Measurements from ENCODE around the gene NPY4R2. TPM values are rescaled to one million over a fixed set of nuclear protein-coding genes. Genes with fewer than 3 reads are reported as not detected.
"Not testable (repeated sequence)": the region's sequence is repeated elsewhere in the genome, so short reads cannot be mapped to it uniquely, and the experiment has no call there.

Gene NPY4R2
- total RNA-seq (not detected in 2 replicates), polyA plus RNA-seq (not detected in 2 replicates), polyA minus RNA-seq (not detected in 2 replicates), Bru-seq, nascent RNA (not detected), BruChase-seq, experiment 1, labeled RNA remaining after a 6-hour chase (not detected), BruChase-seq, experiment 2, labeled RNA remaining after a 2-hour chase (not detected)
- polyA plus RNA-seq (2011; cell fraction: cytosol; rRNA removed): not detected in 2 replicates
- not detected in 2 replicates for polyA plus RNA-seq (2011; cell fraction: nucleus; rRNA removed)
- not detected in 2 replicates for polyA plus RNA-seq (2012)
- 1.4 TPM for polyA minus RNA-seq (2011; cell fraction: cytosol; rRNA and poly(A)+ RNA removed)
- not detected in 2 replicates for polyA minus RNA-seq (2011; cell fraction: nucleus; rRNA and poly(A)+ RNA removed)
- long read RNA-seq: 0 reads

- H3K9ac ChIP-seq (replicated peaks; ENCODE audit: extremely low read depth, insufficient read depth, low read length); BruUV-seq (replicated peaks); CTCF ChIA-PET; H3K9me1 ChIP-seq (replicated peaks; ENCODE audit: control insufficient read depth, extremely low read depth, insufficient read depth, low read length); H3K27ac ChIP-seq (ENCODE audit: insufficient read depth, low read depth, low read length); H3K36me3 ChIP-seq (ENCODE audit: control insufficient read depth in 2 of 2, extremely low read depth in 1 of 2, insufficient read depth in 2 of 2, low read length in 2 of 2); H4K20me1 ChIP-seq (replicated peaks; ENCODE audit: control insufficient read depth, extremely low read depth, insufficient read depth, low read length); H3K4me2 ChIP-seq (ENCODE audit: insufficient read depth, low read length); H3K27me3 ChIP-seq (ENCODE audit: control insufficient read depth in 2 of 2, insufficient read depth in 2 of 2, low read length in 2 of 2); FAIRE-seq; dilution Hi-C loops (cut with MboI; ENCODE audit: extremely low pct_ligation_motif_present, low sequenced_read_pairs); DNase-seq (ENCODE audit: low read depth, low spot score); H3K9me3 ChIP-seq (replicated peaks; ENCODE audit: control insufficient read depth, insufficient read depth, low read length); H3K4me1 ChIP-seq (ENCODE audit: control insufficient read depth, extremely low read depth, insufficient read depth, low read length); H2AFZ ChIP-seq (ENCODE audit: low read depth, low read length); intact Hi-C loops (cut with micrococcal nuclease); H3K79me2 ChIP-seq (ENCODE audit: control insufficient read depth, insufficient read depth, low read length); POLR2A ChIA-PET; H3K4me3 ChIP-seq (replicated peaks in 1 of 3; ENCODE audit: insufficient read depth in 1 of 3, low read depth in 1 of 3, low read length in 3 of 3): not testable (repeated sequence)
Measured at GRCh38 chr10:47918475-47918874, at the start of gene NPY4R2. Gene NPY4R2 (plus strand): TSS chr10:47918662. CDS start chr10:47921988, 3,326 bp downstream.

GRCh38 chr10:47870887-47871286 is 47.6 kb upstream of the NPY4R2 start:
- H3K4me3 ChIP-seq (replicated peaks in 1 of 3; ENCODE audit: insufficient read depth in 1 of 3, low read depth in 1 of 3, low read length in 3 of 3); H3K9me1 ChIP-seq (replicated peaks; ENCODE audit: control insufficient read depth, extremely low read depth, insufficient read depth, low read length); BruUV-seq (replicated peaks); dilution Hi-C loops (cut with MboI; ENCODE audit: extremely low pct_ligation_motif_present, low sequenced_read_pairs); H3K79me2 ChIP-seq (ENCODE audit: control insufficient read depth, insufficient read depth, low read length); FAIRE-seq; H3K27me3 ChIP-seq (ENCODE audit: control insufficient read depth in 2 of 2, insufficient read depth in 2 of 2, low read length in 2 of 2); intact Hi-C loops (cut with micrococcal nuclease); H3K36me3 ChIP-seq (ENCODE audit: control insufficient read depth in 2 of 2, extremely low read depth in 1 of 2, insufficient read depth in 2 of 2, low read length in 2 of 2); DNase-seq (ENCODE audit: low read depth, low spot score); H3K9ac ChIP-seq (replicated peaks; ENCODE audit: extremely low read depth, insufficient read depth, low read length); H2AFZ ChIP-seq (ENCODE audit: low read depth, low read length); H3K4me1 ChIP-seq (ENCODE audit: control insufficient read depth, extremely low read depth, insufficient read depth, low read length); POLR2A ChIA-PET; CTCF ChIA-PET; H3K9me3 ChIP-seq (replicated peaks; ENCODE audit: control insufficient read depth, insufficient read depth, low read length); H3K4me2 ChIP-seq (ENCODE audit: insufficient read depth, low read length); H3K27ac ChIP-seq (ENCODE audit: insufficient read depth, low read depth, low read length); H4K20me1 ChIP-seq (replicated peaks; ENCODE audit: control insufficient read depth, extremely low read depth, insufficient read depth, low read length): not testable (repeated sequence)

- dilution Hi-C loops (cut with MboI; ENCODE audit: extremely low pct_ligation_motif_present, low sequenced_read_pairs); FAIRE-seq; BruUV-seq (replicated peaks): not testable (repeated sequence)
Measured at GRCh38 chr10:47871485-47872180, 46.8 kb upstream of the NPY4R2 start.

GRCh38 chr10:47872236-47872635 is 46.2 kb upstream of the NPY4R2 start:
- H4K20me1 ChIP-seq (replicated peaks; ENCODE audit: control insufficient read depth, extremely low read depth, insufficient read depth, low read length); H2AFZ ChIP-seq (ENCODE audit: low read depth, low read length); DNase-seq (ENCODE audit: low read depth, low spot score); CTCF ChIA-PET; dilution Hi-C loops (cut with MboI; ENCODE audit: extremely low pct_ligation_motif_present, low sequenced_read_pairs); H3K79me2 ChIP-seq (ENCODE audit: control insufficient read depth, insufficient read depth, low read length); H3K4me3 ChIP-seq (replicated peaks in 1 of 3; ENCODE audit: insufficient read depth in 1 of 3, low read depth in 1 of 3, low read length in 3 of 3); intact Hi-C loops (cut with micrococcal nuclease); H3K9ac ChIP-seq (replicated peaks; ENCODE audit: extremely low read depth, insufficient read depth, low read length); H3K9me1 ChIP-seq (replicated peaks; ENCODE audit: control insufficient read depth, extremely low read depth, insufficient read depth, low read length); H3K4me2 ChIP-seq (ENCODE audit: insufficient read depth, low read length); H3K36me3 ChIP-seq (ENCODE audit: control insufficient read depth in 2 of 2, extremely low read depth in 1 of 2, insufficient read depth in 2 of 2, low read length in 2 of 2); H3K4me1 ChIP-seq (ENCODE audit: control insufficient read depth, extremely low read depth, insufficient read depth, low read length); BruUV-seq (replicated peaks); FAIRE-seq; H3K27me3 ChIP-seq (ENCODE audit: control insufficient read depth in 2 of 2, insufficient read depth in 2 of 2, low read length in 2 of 2); H3K9me3 ChIP-seq (replicated peaks; ENCODE audit: control insufficient read depth, insufficient read depth, low read length); H3K27ac ChIP-seq (ENCODE audit: insufficient read depth, low read depth, low read length); POLR2A ChIA-PET: not testable (repeated sequence)

More at GRCh38 chr10:47871485-47872180, 46.8 kb upstream of the NPY4R2 start:
- H3K4me3 ChIP-seq (replicated peaks in 1 of 3; ENCODE audit: insufficient read depth in 1 of 3, low read depth in 1 of 3, low read length in 3 of 3); H3K9me3 ChIP-seq (replicated peaks; ENCODE audit: control insufficient read depth, insufficient read depth, low read length); H3K4me2 ChIP-seq (ENCODE audit: insufficient read depth, low read length); CTCF ChIA-PET; H3K27me3 ChIP-seq (ENCODE audit: control insufficient read depth in 2 of 2, insufficient read depth in 2 of 2, low read length in 2 of 2); H3K27ac ChIP-seq (ENCODE audit: insufficient read depth, low read depth, low read length); H3K9ac ChIP-seq (replicated peaks; ENCODE audit: extremely low read depth, insufficient read depth, low read length); H4K20me1 ChIP-seq (replicated peaks; ENCODE audit: control insufficient read depth, extremely low read depth, insufficient read depth, low read length); H3K79me2 ChIP-seq (ENCODE audit: control insufficient read depth, insufficient read depth, low read length); H3K36me3 ChIP-seq (ENCODE audit: control insufficient read depth in 2 of 2, extremely low read depth in 1 of 2, insufficient read depth in 2 of 2, low read length in 2 of 2); H3K4me1 ChIP-seq (ENCODE audit: control insufficient read depth, extremely low read depth, insufficient read depth, low read length); H3K9me1 ChIP-seq (replicated peaks; ENCODE audit: control insufficient read depth, extremely low read depth, insufficient read depth, low read length); intact Hi-C loops (cut with micrococcal nuclease); H2AFZ ChIP-seq (ENCODE audit: low read depth, low read length); POLR2A ChIA-PET; DNase-seq (ENCODE audit: low read depth, low spot score): not testable (repeated sequence)

All from endothelial cell of umbilical vein (primary cell).